Inferior parietal cortex (tissue), 1 donor: ENCODE measurements around the gene FBXL12.
"Not testable (repeated sequence)": the region's sequence is repeated elsewhere in the genome, so short reads cannot be mapped to it uniquely, and the experiment has no call there.

Experiments used
- DNase-seq: peaks from one replicate; pipeline ENCODE4 v3.0.0-alpha.2; 2016; ENCODE audit errors: extremely low spot score

Gene FBXL12, protein sequence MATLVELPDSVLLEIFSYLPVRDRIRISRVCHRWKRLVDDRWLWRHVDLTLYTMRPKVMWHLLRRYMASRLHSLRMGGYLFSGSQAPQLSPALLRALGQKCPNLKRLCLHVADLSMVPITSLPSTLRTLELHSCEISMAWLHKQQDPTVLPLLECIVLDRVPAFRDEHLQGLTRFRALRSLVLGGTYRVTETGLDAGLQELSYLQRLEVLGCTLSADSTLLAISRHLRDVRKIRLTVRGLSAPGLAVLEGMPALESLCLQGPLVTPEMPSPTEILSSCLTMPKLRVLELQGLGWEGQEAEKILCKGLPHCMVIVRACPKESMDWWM

GRCh38 chr19:9818734-9819595 is at the start of gene FBXL12:
TSS of gene FBXL12 (minus strand) at chr19:9819079. CDS start at chr19:9818813, 266 bp downstream.
- peak; percentile 95 for DNase-seq

DNA sequence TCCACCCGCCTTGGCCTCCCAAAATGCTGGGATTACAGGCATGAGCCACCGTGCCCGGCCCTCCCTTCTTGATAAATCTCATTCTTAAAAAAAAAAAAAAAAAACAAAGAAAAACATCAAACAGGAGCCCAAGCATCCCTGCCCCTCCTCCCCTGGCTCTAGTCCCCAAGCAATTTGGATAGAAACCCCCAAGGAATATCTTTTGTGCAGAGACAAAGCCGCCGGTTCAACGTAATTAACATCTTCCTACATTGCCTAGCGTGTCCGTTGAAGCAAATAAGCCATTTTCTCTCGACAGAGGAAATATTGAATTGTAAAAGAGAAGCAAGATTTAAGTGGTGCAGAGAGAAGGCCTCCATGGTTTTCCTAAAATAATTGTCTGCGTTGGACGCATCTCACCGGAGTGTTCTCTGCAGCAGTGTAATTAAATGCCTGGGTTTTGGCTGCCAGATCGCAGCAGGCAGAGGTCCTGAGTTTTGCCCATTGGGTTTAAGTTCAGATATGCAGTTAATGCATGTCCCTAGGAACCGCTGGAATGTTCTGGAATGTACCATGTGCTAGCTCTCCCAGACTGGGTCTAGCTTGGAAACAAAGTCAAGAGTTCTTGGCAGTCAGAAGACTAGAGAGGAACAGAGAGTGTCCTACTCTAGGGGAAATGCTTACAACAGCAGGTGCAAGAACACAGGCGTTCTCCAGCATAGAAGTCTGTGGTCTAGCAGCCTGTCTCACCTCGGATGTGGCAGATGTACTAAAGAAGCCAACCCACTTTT is 47.0 kb upstream of the FBXL12 start:
- no peak for DNase-seq

- DNase-seq, result no peak
Observed at GRCh38 chr19:9863759-9864158, 44.9 kb upstream of the FBXL12 start.

DNA sequence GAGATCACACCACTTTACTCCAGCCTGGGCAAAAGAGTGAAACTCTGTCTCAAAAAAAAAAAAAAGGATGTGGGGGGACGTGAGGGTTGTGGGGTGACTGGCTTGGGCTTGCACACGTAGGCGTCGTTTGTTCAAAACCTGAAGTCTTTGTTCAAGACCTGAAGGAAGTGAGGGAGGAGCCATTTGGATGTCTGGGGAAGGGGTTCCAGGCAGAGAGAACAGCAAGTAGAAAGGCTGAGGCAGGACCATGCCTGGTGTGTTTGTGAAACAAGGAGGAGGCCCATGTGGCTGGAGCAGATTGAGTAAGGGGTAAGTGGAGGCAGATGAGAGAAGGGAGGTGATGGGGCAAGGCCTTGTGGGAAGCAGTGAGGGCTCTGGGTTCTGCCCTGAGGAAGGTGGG is 44.1 kb upstream of the FBXL12 start:
- DNase-seq, result no peak

- no peak for DNase-seq
Observed at GRCh38 chr19:9861503-9861902, 42.6 kb upstream of the FBXL12 start.

DNA sequence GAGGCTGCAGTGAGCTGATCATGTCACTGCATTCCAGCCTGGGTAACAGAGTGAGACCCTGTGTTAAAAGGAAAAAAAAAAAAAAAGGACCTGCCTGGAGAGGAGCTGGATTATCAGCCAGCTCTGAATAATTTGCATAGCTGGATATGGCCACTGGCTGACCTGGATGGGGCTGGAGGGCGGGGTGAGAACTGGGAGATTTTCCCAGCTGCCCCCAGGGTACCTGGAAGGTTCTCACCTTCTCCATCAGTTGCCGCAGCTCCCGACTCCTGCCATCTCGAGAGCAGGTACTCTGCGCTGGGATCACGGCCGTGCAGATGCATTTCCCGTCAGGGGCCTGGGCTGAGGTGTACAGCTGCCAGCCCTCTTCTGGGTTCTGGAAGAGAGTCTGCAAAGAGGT is 41.5 kb upstream of the FBXL12 start:
- no peak for DNase-seq

DNA sequence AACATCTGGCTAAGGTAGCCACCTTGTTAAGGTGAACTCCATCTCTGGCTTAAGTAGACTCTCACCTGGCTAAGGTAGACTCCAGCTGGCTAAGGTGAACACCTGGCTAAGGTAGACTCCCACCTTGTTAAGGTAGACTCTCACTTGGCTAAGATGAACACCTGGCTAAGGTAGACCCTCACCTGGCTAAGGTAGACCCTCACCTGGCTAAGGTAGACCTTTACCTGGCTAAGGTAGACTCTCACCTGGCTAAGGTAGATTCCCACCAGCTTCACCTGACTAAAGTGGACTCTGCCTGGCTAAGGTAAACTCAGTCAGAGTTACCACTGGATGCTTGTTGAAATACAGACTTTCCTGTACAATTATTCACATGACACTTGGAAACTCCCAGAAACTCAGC is 39.9 kb upstream of the FBXL12 start:
- no peak for DNase-seq

DNA sequence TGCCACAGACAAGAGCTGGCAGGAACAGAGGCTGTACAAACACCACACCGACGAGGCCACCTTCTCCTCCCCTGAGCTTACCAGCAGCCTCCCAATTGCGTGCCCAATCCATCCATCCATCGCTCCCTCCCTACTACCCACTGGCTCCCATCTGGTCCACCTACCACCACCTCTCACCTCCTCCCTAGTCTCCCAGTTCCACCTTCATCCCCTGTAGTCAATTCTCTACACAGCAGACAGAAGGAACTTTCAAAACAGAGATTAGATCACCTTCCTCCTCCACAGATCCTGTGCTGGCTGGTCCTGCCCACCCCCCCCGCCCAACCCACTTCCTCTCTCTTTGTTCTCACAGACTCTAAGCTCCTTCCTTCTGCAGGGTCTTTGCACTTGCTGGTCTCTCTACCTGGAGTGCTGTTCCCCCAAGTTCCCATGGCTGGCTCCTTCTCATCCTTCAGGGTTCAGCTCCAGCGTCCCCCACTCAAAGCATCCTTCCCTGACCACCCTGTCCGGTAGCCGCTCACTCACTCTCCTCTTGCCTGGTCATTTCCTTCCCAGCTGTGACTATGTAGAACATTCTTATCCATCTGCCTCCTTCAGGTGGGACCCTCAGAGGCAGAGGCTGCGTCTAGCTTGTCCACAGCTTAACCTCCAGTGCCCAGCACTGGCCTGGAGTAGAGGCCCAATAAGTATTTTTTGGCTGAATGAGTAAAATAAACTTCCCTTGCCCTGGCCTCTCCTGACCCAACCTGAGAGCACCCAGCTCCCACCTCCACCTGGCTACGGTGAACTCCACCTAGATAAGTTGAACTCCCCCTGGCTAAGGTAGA is 39.3 kb upstream of the FBXL12 start:
- no peak for DNase-seq

GRCh38 chr19:9857076-9857721 is 38.3 kb upstream of the FBXL12 start:
- DNase-seq, result no peak

- DNase-seq, result no peak
Observed at GRCh38 chr19:9856609-9857008, 37.7 kb upstream of the FBXL12 start.

DNA sequence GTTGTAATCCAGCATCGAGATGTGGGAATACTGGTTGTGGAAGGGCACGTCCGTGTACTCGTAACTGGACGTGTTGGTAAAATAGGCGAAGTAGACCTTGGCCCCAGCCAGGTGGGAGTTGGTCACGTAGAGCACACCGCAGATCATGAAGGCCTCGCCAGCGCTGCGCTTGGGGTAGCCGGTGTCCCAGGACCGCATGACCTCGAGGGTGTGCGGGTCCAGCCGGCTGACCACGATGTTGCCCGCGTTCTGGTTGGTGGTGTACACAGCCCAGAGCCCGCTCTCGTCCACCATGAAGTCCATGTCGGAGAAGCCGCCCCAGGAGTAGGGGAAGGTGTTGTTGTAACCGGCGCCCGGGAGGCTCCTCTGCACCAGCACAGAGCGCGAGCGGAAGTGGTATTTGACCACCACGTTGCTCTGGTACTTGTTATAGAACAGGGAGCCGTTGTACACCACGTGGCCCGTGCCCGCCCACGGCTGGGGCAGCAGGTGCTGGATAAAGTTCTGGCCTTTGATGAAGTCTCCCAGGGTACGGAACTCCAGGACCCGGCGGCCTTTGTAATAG is 35.5 kb upstream of the FBXL12 start:
- DNase-seq, result no peak

DNA sequence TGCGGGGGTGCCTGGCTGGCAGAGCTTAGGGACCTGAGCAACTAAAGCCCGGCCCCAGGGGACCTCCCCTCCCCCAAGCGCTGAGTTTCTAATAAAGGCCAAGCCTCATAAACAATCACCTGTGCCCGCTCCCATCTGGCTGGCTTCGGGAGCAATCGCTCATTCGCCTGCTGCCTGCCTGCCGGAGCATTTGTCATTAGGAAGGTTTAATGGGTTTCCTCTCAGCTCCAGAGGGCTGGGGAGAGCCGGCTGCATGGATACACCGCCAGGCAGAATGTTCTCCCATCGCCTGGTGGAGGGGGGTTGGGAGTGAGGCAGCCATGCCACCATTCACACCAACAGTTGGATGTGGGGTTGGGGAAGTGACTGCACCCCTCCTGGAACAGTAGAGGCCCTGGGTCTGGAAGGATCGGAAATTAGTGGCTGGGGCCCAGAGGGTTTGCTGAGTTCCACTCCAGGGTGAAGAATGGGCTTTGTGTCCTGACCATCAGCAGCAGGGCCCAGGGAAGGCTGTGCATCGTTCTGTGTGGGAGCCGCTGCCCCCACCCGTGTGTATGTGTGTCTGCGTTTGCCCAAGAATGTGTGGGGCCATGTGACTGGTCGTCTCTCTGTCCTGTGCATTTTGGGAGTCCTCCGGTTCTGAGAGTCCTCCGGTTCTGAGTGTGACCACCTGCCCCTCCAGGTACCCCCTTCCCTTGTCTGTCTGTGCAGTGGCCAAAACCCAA is 31.5 kb upstream of the FBXL12 start:
- no peak for DNase-seq

- DNase-seq, result no peak
Observed at GRCh38 chr19:9849791-9850190, 30.9 kb upstream of the FBXL12 start.

- DNase-seq, result no peak
Observed at GRCh38 chr19:9848762-9849161, 29.9 kb upstream of the FBXL12 start.

DNA sequence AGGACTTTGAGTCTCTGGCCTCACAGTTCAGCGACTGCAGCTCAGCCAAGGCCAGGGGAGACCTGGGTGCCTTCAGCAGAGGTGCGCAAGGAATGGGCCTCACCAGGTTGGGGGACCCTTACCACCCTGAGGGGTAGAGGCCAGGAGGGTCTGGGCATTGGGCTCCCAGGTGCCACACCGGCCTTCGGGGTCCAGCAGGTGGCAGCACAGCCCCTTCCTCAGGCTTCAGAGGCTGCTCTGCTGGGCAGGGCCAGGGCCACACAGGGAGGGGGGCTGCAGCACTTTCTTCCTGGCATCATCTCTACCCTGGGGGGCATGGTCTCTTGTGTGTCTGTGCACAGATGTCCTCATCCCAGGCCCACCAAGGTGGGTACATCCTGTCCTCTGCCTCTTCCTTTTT is 29.2 kb upstream of the FBXL12 start:
- DNase-seq, result no peak

DNA sequence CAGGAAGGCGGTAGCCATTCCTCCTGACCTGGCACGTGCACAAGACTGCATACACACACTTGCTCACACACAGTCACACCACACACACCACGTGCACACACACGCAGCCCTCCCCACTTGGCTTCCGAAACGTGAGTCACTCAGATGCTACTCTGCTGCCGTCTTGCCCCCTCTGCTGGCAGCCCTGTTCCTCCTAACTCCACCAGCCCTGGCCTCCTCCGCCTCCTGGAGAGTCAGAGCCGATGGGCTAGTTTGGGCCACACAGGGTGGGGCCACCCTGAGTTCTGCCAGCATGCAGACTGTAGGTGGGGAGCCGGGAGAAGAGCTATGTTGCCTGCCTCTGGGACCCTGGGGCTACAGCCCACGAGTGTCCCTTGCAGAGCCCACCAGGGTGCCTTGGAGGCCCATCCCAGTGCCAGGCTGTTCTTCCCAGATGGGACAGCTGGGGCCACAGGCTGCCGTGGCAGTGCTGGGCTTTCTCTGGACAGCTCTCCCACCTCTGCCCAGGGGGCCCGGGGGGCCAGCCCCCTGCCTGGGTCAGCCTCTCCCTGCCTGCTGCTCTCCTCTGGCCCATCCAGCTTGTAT is 28.3 kb upstream of the FBXL12 start:
- DNase-seq, result no peak

- not testable (repeated sequence) for DNase-seq
Observed at GRCh38 chr19:9843626-9844273, 24.9 kb upstream of the FBXL12 start.

DNA sequence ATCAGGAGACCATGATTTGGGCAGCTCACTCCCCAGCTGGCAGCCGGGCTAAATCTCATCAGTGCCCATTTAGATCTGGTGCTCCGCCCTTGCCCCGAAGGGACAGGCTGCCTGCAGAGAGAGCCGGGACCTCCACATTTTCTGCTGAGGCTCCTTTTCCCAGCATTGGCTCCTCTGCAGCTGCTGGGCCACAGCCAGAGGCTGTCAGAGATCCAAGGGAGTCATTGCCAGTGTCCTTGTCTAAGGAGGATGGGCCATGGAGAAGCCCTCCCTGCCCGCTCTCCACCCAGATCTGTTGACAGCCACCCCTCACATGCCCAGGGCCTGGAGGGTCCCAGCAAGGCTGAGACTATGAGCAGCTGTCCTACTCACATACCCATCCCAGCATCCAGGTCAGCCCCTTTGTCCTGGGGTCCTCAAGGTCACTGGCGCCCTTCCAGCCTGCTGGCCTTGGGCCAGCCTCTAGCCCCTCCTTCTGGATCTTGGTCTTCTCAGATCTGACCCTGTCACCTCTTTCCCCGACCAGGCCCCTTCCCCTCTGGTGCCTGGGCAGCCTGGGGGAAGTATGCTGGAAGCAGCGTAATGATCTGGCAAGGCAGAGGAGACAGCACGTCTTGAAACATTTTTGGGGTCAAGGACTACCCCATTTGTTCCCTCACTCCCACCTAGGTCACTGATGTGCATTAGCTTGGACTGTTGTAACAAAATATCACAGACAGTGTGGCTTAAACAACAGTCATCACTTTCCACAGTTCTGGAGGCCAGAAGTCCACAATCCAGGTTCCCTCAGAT is 24.2 kb upstream of the FBXL12 start:
- DNase-seq, result no peak
